ENCODE data around the gene TTLL3. TPM values are rescaled to one million over a fixed set of nuclear protein-coding genes. Genes with fewer than 3 reads are reported as not detected.

TTLL3 gene
- total RNA-seq, 1 experiment from 2014 or later: 10.3 TPM

- Mint-ChIP-seq H3K27ac (ENCODE audit: unreplicated experiment) (no peak overlapping the region), H3K4me3 (ENCODE audit: unreplicated experiment) (no peak overlapping the region), H3K9me3 (ENCODE audit: unreplicated experiment) (no peaks in the 10 kb centered on the region), H3K4me1 (ENCODE audit: low read depth, unreplicated experiment) (peaks cover 4% of the 10 kb centered on the region), H3K27me3 (ENCODE audit: insufficient read depth, unreplicated experiment) (no peaks in the 10 kb centered on the region), H3K36me3 (ENCODE audit: insufficient read depth, unreplicated experiment) (peaks cover 39% of the 10 kb centered on the region)
- H3K36me3 ChIP-seq (ENCODE audit: control insufficient read depth, insufficient read depth, low read length): no peaks in the 10 kb centered on the region; the same call in none of the 2 replicates
- no peak for DNase-seq
- TF ChIP-seq, protein P1, sequence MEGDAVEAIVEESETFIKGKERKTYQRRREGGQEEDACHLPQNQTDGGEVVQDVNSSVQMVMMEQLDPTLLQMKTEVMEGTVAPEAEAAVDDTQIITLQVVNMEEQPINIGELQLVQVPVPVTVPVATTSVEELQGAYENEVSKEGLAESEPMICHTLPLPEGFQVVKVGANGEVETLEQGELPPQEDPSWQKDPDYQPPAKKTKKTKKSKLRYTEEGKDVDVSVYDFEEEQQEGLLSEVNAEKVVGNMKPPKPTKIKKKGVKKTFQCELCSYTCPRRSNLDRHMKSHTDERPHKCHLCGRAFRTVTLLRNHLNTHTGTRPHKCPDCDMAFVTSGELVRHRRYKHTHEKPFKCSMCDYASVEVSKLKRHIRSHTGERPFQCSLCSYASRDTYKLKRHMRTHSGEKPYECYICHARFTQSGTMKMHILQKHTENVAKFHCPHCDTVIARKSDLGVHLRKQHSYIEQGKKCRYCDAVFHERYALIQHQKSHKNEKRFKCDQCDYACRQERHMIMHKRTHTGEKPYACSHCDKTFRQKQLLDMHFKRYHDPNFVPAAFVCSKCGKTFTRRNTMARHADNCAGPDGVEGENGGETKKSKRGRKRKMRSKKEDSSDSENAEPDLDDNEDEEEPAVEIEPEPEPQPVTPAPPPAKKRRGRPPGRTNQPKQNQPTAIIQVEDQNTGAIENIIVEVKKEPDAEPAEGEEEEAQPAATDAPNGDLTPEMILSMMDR (IDR thresholded peaks at IDR 0.05; ENCODE audit: insufficient read depth in 1 of 2, low read depth in 1 of 2, low read length in 1 of 2, severe bottlenecking in 1 of 2, unreplicated experiment in 1 of 2): peak in 1 of 2 experiments; percentile 14
- intact Hi-C loops (cut with micrococcal nuclease; ENCODE audit: unreplicated experiment): no loop called here
- ChIA-PET CTCF (interaction anchor here (0.7 to 2.4 kb wide), 5 partner anchors 10 to 228 kb away, joined by 3 to 9 read pairs (median 5); partner anchors contain the start of gene ARPC4), POLR2A (interaction anchor here (1.1 kb wide), 1 partner anchor 10 kb away, joined by 5 read pairs; the partner anchor contains the start of genes ARPC4 and TADA3)
- H3K4me3 ChIP-seq (ENCODE audit: low read depth, low read length): no peak overlapping the region
- H3K27me3 ChIP-seq (replicated peaks; ENCODE audit: control insufficient read depth, insufficient read depth, low read length): no peaks in the 10 kb centered on the region
- no TSS peak for BruUV-seq (replicated peaks)
- H3K4me1 ChIP-seq: no peaks in the 10 kb centered on the region
- H3K9me3 ChIP-seq: no peaks in the 10 kb centered on the region
Measured at GRCh38 chr3:9782770-9783169, 27.3 kb upstream of the TTLL3 start.

DNA sequence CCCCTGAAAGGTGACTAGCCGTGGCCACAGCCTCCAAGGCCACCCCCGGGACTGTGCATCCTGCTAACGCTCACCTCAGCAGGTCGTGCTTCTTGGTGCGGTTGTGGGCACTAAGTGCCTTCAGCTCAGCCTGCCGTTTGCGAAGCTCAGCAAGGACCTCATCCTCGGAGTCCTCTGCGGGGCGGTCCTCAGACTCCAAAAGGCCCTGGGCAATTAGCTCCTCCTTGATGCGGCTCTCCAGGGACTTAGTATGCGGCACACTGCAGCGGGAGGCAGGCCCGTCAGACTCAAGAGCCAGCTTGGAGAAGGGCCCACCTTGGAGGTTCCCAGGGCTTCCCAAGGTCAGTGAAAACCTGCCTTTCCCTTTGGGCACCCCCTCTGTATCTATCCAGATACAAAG, 26.1 kb upstream of the TTLL3 start:
- no peaks in the 10 kb centered on the region for H3K27me3 ChIP-seq (replicated peaks; ENCODE audit: control insufficient read depth, insufficient read depth, low read length)
- H3K4me3 ChIP-seq (ENCODE audit: low read depth, low read length): no peak overlapping the region
- no peaks in the 10 kb centered on the region for H3K27me3 Mint-ChIP-seq (ENCODE audit: insufficient read depth, unreplicated experiment)
- no peaks in the 10 kb centered on the region for H3K9me3 ChIP-seq
- POLR2A ChIA-PET: no interaction called here
- H3K4me3 Mint-ChIP-seq (ENCODE audit: unreplicated experiment): no peak overlapping the region
- no peaks in the 10 kb centered on the region for H3K4me1 ChIP-seq
- TF ChIP-seq, protein P1 (IDR thresholded peaks at IDR 0.05; ENCODE audit: insufficient read depth in 1 of 2, low read depth in 1 of 2, low read length in 1 of 2, severe bottlenecking in 1 of 2, unreplicated experiment in 1 of 2): no peak
- intact Hi-C loops (cut with micrococcal nuclease; ENCODE audit: unreplicated experiment): no loop called here
- CTCF ChIA-PET: no interaction called here
- no peaks in the 10 kb centered on the region; the same call in none of the 2 replicates for H3K36me3 ChIP-seq (ENCODE audit: control insufficient read depth, insufficient read depth, low read length)
- no peaks in the 10 kb centered on the region for H3K9me3 Mint-ChIP-seq (ENCODE audit: unreplicated experiment)
- peaks cover 48% of the 10 kb centered on the region for H3K36me3 Mint-ChIP-seq (ENCODE audit: insufficient read depth, unreplicated experiment)
- no peak for DNase-seq
- H3K27ac Mint-ChIP-seq (ENCODE audit: unreplicated experiment): no peak overlapping the region
- no TSS peak for BruUV-seq (replicated peaks)
- peaks cover 6% of the 10 kb centered on the region for H3K4me1 Mint-ChIP-seq (ENCODE audit: low read depth, unreplicated experiment)

GRCh38 chr3:9784965-9785364, 25.1 kb upstream of the TTLL3 start:
- no peak for DNase-seq
- ChIA-PET CTCF (interaction anchor here (0.6 kb wide), 1 partner anchor 401 kb away, joined by 6 read pairs; no protein-coding TSS in a partner anchor), POLR2A (no interaction called here)
- Mint-ChIP-seq H3K27ac (ENCODE audit: unreplicated experiment) (no peak overlapping the region), H3K9me3 (ENCODE audit: unreplicated experiment) (no peaks in the 10 kb centered on the region), H3K36me3 (ENCODE audit: insufficient read depth, unreplicated experiment) (peaks cover 52% of the 10 kb centered on the region), H3K27me3 (ENCODE audit: insufficient read depth, unreplicated experiment) (no peaks in the 10 kb centered on the region), H3K4me3 (ENCODE audit: unreplicated experiment) (no peak overlapping the region), H3K4me1 (ENCODE audit: low read depth, unreplicated experiment) (peaks cover 6% of the 10 kb centered on the region)
- Histone ChIP-seq H3K4me1 (no peaks in the 10 kb centered on the region), H3K4me3 (ENCODE audit: low read depth, low read length) (no peak overlapping the region), H3K36me3 (ENCODE audit: control insufficient read depth, insufficient read depth, low read length) (peaks cover 3% of the 10 kb centered on the region), H3K27me3 (replicated peaks; ENCODE audit: control insufficient read depth, insufficient read depth, low read length) (no peaks in the 10 kb centered on the region), H3K9me3 (no peaks in the 10 kb centered on the region)
- no TSS peak for BruUV-seq (replicated peaks)
- intact Hi-C loops (cut with micrococcal nuclease; ENCODE audit: unreplicated experiment): no loop called here
- TF ChIP-seq, protein P1 (IDR thresholded peaks at IDR 0.05; ENCODE audit: insufficient read depth in 1 of 2, low read depth in 1 of 2, low read length in 1 of 2, severe bottlenecking in 1 of 2, unreplicated experiment in 1 of 2): no peak

All from Caco-2 (cell line).